ENCODE data around the gene ZBTB6. TPM values are rescaled to one million over a fixed set of nuclear protein-coding genes. Genes with fewer than 3 reads are reported as not detected.
A peak's percentile ranks its signal among the peaks of the same experiment; 100 is the strongest.

ZBTB6 gene
- total and polyA plus RNA-seq, 2 of the 13 experiments (the other 11 are each of a cell fraction or from before 2014, with no cell fraction given), result 3.7 to 7.1 TPM

DNA sequence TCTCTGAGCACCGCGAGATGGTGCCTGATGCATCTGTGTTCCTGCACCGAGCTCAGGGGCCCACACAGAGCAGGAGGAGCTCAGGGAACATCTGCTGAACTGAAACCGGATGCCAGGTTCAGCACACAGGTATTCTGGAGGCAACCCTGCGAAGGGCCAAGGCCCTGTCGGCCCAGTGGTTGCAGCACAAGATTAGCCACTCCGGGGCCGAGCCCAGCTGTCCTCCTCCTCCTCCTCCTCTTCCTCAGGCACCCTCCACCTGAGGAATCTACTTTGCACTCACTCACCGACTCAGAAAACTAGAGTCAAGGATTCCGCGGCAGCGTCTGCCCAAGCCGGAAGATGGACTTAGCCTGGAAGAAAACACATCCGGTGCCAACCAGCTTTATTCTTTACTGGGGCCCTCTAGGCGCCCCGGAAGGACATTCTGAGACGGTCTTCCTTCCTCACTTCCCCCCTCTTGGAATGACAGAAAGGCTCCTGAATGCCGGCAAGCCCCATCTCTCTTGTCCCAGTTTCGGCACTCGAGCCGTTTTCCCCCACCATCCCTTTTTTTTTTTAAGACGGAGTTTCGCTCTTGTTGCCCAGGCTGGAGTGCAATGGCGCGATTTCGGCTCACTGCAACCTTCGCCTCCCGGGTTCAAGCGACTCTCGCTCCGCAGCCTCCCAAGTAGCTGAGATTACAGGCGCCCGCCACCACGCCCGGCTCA, at the start of gene ZBTB6 (continued):
- TF ChIP-seq, protein P1, sequence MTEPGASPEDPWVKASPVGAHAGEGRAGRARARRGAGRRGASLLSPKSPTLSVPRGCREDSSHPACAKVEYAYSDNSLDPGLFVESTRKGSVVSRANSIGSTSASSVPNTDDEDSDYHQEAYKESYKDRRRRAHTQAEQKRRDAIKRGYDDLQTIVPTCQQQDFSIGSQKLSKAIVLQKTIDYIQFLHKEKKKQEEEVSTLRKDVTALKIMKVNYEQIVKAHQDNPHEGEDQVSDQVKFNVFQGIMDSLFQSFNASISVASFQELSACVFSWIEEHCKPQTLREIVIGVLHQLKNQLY (CRISPR knock-in tag; IDR thresholded peaks at IDR 0.05), result 0 out of 2 replicates have a peak, but pooled peaks have one; percentile 11
- TF ChIP-seq GATA4 (IDR thresholded peaks at IDR 0.05; ENCODE audit: borderline replicate concordance, low read depth) (0 out of 2 replicates have a peak, but pooled peaks have one; percentile 7), ZNF34 (CRISPR knock-in tag; IDR thresholded peaks at IDR 0.05; ENCODE audit: borderline replicate concordance) (0 out of 2 replicates have a peak, but pooled peaks have one; percentile 30), YY1 (IDR thresholded peaks at IDR 0.05; ENCODE audit: insufficient read depth, insufficient replicate concordance, low read depth, low read length) (peak; percentile 9), SMARCE1 (IDR thresholded peaks at IDR 0.05; ENCODE audit: borderline replicate concordance) (no peak), ZNF891 (CRISPR knock-in tag; IDR thresholded peaks at IDR 0.05) (peak; percentile 56), ZNF746 (CRISPR knock-in tag; IDR thresholded peaks at IDR 0.05) (no peak), CCDC6 (CRISPR knock-in tag; IDR thresholded peaks at IDR 0.05) (no peak)
- TF ChIP-seq, protein P2, sequence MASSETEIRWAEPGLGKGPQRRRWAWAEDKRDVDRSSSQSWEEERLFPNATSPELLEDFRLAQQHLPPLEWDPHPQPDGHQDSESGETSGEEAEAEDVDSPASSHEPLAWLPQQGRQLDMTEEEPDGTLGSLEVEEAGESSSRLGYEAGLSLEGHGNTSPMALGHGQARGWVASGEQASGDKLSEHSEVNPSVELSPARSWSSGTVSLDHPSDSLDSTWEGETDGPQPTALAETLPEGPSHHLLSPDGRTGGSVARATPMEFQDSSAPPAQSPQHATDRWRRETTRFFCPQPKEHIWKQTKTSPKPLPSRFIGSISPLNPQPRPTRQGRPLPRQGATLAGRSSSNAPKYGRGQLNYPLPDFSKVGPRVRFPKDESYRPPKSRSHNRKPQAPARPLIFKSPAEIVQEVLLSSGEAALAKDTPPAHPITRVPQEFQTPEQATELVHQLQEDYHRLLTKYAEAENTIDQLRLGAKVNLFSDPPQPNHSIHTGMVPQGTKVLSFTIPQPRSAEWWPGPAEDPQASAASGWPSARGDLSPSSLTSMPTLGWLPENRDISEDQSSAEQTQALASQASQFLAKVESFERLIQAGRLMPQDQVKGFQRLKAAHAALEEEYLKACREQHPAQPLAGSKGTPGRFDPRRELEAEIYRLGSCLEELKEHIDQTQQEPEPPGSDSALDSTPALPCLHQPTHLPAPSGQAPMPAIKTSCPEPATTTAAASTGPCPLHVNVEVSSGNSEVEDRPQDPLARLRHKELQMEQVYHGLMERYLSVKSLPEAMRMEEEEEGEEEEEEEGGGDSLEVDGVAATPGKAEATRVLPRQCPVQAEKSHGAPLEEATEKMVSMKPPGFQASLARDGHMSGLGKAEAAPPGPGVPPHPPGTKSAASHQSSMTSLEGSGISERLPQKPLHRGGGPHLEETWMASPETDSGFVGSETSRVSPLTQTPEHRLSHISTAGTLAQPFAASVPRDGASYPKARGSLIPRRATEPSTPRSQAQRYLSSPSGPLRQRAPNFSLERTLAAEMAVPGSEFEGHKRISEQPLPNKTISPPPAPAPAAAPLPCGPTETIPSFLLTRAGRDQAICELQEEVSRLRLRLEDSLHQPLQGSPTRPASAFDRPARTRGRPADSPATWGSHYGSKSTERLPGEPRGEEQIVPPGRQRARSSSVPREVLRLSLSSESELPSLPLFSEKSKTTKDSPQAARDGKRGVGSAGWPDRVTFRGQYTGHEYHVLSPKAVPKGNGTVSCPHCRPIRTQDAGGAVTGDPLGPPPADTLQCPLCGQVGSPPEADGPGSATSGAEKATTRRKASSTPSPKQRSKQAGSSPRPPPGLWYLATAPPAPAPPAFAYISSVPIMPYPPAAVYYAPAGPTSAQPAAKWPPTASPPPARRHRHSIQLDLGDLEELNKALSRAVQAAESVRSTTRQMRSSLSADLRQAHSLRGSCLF (CRISPR knock-in tag; IDR thresholded peaks at IDR 0.05; ENCODE audit: borderline replicate concordance), result no peak
- TF ChIP-seq, protein P3, sequence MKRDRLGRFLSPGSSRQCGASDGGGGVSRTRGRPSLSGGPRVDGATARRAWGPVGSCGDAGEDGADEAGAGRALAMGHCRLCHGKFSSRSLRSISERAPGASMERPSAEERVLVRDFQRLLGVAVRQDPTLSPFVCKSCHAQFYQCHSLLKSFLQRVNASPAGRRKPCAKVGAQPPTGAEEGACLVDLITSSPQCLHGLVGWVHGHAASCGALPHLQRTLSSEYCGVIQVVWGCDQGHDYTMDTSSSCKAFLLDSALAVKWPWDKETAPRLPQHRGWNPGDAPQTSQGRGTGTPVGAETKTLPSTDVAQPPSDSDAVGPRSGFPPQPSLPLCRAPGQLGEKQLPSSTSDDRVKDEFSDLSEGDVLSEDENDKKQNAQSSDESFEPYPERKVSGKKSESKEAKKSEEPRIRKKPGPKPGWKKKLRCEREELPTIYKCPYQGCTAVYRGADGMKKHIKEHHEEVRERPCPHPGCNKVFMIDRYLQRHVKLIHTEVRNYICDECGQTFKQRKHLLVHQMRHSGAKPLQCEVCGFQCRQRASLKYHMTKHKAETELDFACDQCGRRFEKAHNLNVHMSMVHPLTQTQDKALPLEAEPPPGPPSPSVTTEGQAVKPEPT (CRISPR knock-in tag; IDR thresholded peaks at IDR 0.05; ENCODE audit: low read depth), result no peak
- TF ChIP-seq, protein P4, sequence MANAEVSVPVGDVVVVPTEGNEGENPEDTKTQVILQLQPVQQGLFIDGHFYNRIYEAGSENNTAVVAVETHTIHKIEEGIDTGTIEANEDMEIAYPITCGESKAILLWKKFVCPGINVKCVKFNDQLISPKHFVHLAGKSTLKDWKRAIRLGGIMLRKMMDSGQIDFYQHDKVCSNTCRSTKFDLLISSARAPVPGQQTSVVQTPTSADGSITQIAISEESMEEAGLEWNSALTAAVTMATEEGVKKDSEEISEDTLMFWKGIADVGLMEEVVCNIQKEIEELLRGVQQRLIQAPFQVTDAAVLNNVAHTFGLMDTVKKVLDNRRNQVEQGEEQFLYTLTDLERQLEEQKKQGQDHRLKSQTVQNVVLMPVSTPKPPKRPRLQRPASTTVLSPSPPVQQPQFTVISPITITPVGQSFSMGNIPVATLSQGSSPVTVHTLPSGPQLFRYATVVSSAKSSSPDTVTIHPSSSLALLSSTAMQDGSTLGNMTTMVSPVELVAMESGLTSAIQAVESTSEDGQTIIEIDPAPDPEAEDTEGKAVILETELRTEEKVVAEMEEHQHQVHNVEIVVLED (CRISPR knock-in tag; IDR thresholded peaks at IDR 0.05; ENCODE audit: borderline replicate concordance), result peak; percentile 22; the same call in 1 of the 2 replicates
- TF ChIP-seq, protein P5, sequence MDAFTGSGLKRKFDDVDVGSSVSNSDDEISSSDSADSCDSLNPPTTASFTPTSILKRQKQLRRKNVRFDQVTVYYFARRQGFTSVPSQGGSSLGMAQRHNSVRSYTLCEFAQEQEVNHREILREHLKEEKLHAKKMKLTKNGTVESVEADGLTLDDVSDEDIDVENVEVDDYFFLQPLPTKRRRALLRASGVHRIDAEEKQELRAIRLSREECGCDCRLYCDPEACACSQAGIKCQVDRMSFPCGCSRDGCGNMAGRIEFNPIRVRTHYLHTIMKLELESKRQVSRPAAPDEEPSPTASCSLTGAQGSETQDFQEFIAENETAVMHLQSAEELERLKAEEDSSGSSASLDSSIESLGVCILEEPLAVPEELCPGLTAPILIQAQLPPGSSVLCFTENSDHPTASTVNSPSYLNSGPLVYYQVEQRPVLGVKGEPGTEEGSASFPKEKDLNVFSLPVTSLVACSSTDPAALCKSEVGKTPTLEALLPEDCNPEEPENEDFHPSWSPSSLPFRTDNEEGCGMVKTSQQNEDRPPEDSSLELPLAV (CRISPR knock-in tag; conservative IDR thresholded peaks at IDR 0.05; ENCODE audit: low read depth), result no peak
- TF ChIP-seq, protein P6, sequence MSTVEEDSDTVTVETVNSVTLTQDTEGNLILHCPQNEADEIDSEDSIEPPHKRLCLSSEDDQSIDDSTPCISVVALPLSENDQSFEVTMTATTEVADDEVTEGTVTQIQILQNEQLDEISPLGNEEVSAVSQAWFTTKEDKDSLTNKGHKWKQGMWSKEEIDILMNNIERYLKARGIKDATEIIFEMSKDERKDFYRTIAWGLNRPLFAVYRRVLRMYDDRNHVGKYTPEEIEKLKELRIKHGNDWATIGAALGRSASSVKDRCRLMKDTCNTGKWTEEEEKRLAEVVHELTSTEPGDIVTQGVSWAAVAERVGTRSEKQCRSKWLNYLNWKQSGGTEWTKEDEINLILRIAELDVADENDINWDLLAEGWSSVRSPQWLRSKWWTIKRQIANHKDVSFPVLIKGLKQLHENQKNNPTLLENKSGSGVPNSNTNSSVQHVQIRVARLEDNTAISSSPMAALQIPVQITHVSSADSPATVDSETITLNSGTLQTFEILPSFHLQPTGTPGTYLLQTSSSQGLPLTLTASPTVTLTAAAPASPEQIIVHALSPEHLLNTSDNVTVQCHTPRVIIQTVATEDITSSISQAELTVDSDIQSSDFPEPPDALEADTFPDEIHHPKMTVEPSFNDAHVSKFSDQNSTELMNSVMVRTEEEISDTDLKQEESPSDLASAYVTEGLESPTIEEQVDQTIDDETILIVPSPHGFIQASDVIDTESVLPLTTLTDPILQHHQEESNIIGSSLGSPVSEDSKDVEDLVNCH (CRISPR knock-in tag; IDR thresholded peaks at IDR 0.05), result no peak

Data from HepG2 (cell line).